HG03135 (cell line): ENCODE measurements around the gene CETP.
A peak's percentile ranks its signal among the peaks of the same experiment; 100 is the strongest.
"Not testable (repeated sequence)": the region's sequence is repeated elsewhere in the genome, so short reads cannot be mapped to it uniquely, and the experiment has no call there.

Experiments
- ATAC-seq: cut with Tn5 transposase; IDR thresholded peaks from one replicate; pipeline ENCODE4 v1.9.1; 2021; ENCODE audit warnings: mild to moderate bottlenecking, moderate library complexity; ENCODE audit not compliant: unreplicated experiment

The CETP gene

GRCh38 chr16:56933828-56934598 is 27.7 kb upstream of the CETP start:
- ATAC-seq: no peak

GRCh38 chr16:56934599-56935145 is 27.1 kb upstream of the CETP start:
- not testable (repeated sequence) for ATAC-seq

- no peak for ATAC-seq
These were observed 26.5 kb upstream of the CETP start for GRCh38 chr16:56935201-56935600.

GRCh38 chr16:56936491-56936890 is 25.3 kb upstream of the CETP start:
- no peak for ATAC-seq

GRCh38 chr16:56936950-56937349 is 24.8 kb upstream of the CETP start:
- ATAC-seq: no peak

GRCh38 chr16:56938664-56939513 is 22.9 kb upstream of the CETP start:
- ATAC-seq: no peak

GRCh38 chr16:56939801-56940200 is 21.9 kb upstream of the CETP start:
- no peak for ATAC-seq

- ATAC-seq: no peak
These were observed 20.7 kb upstream of the CETP start for GRCh38 chr16:56941092-56941491.

GRCh38 chr16:56941856-56942331 is 19.9 kb upstream of the CETP start:
- no peak for ATAC-seq

- ATAC-seq: no peak
These were observed 17.9 kb upstream of the CETP start for GRCh38 chr16:56943761-56944375.

- ATAC-seq: peak; percentile 35
These were observed 16.6 kb upstream of the CETP start for GRCh38 chr16:56944954-56945839.

- no peak for ATAC-seq
These were observed 15.8 kb upstream of the CETP start for GRCh38 chr16:56945847-56946527.

- ATAC-seq: no peak
These were observed 14.8 kb upstream of the CETP start for GRCh38 chr16:56946767-56947603.

GRCh38 chr16:56947604-56947995 is 14.2 kb upstream of the CETP start:
- ATAC-seq: no peak

GRCh38 chr16:56948234-56948633 is 13.5 kb upstream of the CETP start:
- no peak for ATAC-seq

GRCh38 chr16:56950051-56950450 is 11.7 kb upstream of the CETP start:
- ATAC-seq: no peak

GRCh38 chr16:56950455-56950854 is 11.3 kb upstream of the CETP start:
- ATAC-seq: no peak

GRCh38 chr16:56950881-56951771 is 10.6 kb upstream of the CETP start:
- peak; percentile 50 for ATAC-seq
